C4-2B (cell line): ENCODE data around the gene RIMS3.

Experiments used
- ZFX ChIP-seq: fragments of 450-650 bp; IDR thresholded peaks from 2 replicates; pipeline ENCODE4 v1.6.1; 2017
- TF ChIP-seq, protein P1 (sequence below): fragments of 450-650 bp; conservative IDR thresholded peaks from 2 replicates; pipeline ENCODE4 v1.5.1; 2017; ENCODE audit warnings: mild to moderate bottlenecking

DNA sequence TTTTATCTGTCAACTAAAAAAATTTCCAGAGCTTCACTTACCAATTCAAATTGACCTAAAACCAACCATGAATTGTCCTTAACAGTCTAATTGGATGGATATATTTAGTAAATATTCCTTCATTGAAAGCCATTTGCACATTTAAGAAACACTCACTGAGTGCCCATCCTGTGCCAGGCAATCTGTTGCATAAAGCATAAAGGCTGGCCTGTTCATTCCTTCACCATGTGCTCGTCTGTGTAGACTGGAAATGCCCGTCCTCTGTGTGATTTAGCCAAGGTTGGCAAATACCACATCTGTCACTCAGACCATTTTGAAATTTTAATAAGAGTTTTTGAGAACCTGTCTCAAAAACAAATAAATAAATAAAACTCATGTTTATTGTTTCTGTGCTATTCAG lies 76.9 kb downstream of the RIMS3 start:
- TF ChIP-seq, protein P1, sequence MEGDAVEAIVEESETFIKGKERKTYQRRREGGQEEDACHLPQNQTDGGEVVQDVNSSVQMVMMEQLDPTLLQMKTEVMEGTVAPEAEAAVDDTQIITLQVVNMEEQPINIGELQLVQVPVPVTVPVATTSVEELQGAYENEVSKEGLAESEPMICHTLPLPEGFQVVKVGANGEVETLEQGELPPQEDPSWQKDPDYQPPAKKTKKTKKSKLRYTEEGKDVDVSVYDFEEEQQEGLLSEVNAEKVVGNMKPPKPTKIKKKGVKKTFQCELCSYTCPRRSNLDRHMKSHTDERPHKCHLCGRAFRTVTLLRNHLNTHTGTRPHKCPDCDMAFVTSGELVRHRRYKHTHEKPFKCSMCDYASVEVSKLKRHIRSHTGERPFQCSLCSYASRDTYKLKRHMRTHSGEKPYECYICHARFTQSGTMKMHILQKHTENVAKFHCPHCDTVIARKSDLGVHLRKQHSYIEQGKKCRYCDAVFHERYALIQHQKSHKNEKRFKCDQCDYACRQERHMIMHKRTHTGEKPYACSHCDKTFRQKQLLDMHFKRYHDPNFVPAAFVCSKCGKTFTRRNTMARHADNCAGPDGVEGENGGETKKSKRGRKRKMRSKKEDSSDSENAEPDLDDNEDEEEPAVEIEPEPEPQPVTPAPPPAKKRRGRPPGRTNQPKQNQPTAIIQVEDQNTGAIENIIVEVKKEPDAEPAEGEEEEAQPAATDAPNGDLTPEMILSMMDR = no peak
- no peak for TF ChIP-seq ZFX
